GM19043 (cell line): ENCODE measurements around the gene HHEX.
A peak's percentile ranks its signal among the peaks of the same experiment; 100 is the strongest.
"Not testable (repeated sequence)": the region's sequence is repeated elsewhere in the genome, so short reads cannot be mapped to it uniquely, and the experiment has no call there.

ENCODE experiments used
- ATAC-seq: cut with Tn5 transposase; IDR thresholded peaks from one replicate; pipeline ENCODE4 v1.9.1; 2021; ENCODE audit warnings: low read depth; ENCODE audit not compliant: unreplicated experiment

Gene HHEX

DNA sequence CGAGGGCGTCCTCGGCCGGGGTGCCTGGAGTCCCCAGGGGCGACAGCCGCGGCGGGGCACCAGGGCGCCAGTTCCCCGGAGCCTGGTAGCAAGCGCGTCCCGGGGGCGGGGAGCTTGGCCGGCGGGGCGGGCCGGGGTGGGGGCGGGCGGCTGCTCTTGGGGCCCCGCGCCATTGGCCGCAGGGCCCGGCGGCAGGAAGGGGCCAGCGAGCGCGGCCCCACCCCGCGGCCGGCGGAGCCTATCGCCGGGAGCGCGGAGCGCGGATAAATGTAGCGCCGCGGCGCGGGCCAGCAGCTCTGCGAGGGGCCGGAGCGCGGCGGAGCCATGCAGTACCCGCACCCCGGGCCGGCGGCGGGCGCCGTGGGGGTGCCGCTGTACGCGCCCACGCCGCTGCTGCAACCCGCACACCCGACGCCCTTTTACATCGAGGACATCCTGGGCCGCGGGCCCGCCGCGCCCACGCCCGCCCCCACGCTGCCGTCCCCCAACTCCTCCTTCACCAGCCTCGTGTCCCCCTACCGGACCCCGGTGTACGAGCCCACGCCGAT lies at the start of gene HHEX:
TSS of gene HHEX (plus strand) at position 293 of the 548 bp plus-strand sequence. CDS start at position 325, 32 bp downstream.
- peak; percentile 47 for ATAC-seq

DNA sequence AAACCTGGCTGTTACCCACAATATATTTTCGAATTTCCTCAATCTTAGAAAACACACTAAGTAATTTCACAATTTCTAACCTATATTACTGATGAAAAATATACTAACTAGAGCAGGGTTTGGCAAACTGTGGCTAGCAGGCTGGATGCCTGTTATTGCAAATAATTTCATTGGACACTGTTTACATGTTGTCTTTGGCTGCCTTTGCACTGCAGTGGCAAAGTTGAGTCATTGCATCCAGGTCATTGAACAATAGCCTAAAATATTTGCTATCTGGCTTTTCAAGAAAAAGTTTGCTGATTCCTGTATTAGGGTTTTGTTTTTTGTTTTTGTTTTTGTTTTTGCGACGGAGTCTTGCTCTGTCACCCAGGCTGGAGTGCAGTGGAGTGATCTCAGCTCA lies 49.6 kb upstream of the HHEX start:
- ATAC-seq, result no peak

DNA sequence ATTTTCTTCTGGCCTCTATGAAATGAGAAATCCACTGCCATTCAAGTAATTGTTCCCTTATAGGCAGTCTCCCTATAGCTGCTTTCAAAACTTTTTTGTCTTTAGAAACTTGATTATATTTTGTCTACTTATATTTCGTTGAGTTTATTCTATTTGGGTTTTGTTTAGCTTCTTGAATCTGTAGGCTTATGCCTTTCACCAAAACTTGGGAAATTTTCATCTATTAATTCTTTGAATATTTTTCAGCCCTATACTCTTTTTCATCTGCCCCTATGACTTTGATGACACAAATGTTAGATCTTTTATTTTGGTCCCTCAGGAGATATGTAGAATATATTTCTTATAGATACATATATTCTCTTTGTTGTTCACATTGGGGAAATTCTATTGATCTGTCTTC lies 48.3 kb upstream of the HHEX start:
- no peak for ATAC-seq

DNA sequence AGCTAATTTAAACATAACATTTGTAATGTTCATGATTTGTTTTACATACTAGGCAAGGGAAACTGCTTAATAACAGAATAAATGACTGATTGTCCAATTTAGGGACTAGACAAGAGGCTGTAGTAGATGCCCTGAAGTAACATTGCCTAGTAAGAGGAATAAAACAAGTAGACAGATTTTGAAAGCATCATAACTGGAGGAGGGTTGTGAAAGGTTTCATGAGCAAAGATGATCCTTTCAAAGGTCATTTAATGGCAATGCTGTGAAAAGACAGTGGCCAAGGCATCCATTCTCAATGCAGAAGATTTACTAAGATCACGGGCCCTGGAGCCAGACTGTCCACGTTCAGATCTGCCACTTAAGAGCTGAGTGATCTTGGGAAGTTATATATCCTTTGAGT lies 44.8 kb upstream of the HHEX start:
- ATAC-seq, result no peak

DNA sequence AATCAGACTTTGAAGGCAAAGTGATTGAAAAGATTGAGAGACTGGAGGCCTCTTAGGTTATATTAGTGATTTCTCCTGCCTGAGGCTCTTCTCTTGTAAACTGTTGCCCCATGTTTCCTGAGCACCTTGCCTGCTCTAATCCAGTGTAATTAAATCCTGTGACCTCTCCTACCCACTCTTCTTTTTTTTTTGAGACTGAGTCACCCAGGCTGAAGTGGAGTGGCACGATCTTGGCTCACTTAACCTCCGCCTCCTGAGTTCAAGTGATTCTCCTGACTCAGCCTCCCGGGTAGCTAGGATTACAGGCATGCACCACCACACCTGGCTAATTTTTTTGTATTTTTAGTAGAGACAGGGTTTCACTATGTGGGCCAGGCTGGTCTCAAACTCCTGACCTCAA lies 38.9 kb upstream of the HHEX start:
- ATAC-seq, result not testable (repeated sequence)

DNA sequence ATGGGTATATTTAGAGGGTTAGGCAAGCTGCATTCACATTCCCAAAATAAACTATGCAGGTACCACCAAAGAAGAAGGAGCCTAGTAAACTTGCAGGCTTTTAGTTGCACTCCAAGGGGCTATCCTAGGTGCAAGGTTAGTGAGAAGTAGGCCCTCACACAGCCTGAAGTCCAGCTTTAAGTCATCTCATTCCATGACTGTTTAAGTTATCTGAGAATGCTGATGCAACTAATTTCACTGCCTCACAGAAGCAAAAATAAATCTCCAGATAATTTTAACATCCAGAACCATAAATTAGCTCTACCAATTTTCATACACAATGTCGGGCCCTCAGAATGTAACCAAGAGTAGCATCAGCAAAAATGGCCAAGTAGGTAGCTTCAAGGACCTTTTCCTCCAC lies 34.3 kb upstream of the HHEX start:
- ATAC-seq, result no peak

DNA sequence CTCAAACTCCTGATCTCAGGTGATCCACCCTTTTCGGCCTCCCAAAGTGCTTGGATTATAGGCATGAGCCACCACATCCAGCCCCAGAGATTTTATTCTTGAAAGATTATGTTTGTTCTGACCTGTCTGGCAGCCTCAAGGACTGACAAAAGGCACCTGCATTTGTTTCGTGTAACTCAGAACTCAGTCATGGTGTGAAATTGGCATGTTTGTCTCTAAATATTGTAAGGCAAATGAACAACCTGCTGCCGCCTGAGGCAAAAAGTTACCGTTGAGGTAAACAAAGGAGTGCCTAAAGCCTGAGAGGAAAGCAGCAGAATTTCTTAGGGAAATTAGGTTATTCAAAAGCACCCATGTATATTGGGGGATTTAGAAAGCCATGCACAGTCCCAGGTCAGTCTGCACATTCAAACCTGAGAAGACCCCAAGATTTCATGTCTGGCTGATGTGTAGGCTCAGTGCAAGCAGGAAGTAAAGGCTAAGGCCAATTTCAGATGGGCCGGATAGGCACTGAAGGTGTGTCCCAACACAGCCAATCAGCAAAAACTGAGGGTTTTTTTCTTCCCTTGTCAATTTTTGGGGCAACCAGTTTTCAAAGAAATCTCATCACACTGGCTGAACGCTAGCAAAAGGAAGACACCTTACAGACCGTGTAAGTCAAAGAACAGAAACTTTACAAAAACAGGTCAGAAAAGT lies 33.3 kb upstream of the HHEX start:
- ATAC-seq, result no peak

DNA sequence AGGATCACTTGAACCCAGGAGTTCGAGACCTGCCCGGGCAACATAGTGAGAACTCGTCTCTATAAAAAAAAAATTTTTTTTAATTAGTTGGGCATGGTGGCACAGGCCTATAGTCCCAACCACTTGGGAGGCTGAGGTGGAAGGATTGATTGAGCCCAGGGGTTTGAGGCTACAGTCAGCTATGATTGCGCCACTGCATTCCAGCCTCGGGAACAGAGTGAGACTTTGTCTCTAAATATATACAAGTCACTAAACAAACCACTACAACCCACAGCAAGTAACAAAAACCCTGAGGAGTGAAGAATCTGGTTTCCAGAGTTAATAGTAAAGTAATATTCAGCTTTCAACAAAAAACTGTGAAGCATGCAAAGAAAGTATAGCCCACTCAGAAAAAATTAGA lies 32.7 kb upstream of the HHEX start:
- ATAC-seq, result no peak

DNA sequence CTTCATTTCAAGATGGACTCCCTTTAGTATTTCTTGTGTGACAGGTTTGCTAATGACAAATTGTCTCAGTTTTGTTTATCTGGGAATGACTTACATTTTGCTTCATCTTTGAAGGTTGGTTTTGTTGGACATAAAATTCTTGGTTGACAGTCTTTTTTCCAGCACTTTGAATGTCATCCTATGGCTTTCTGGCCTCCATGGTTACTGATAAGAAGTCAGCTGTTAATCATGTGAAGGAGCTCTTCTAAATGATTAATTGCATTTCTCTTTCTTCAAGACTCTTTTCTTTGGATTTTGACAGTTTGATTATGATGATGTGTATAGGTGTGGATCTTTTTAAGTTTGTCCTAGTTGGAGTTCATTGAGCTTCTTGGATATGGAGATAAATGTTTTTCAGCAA lies 26.9 kb upstream of the HHEX start:
- ATAC-seq, result no peak

DNA sequence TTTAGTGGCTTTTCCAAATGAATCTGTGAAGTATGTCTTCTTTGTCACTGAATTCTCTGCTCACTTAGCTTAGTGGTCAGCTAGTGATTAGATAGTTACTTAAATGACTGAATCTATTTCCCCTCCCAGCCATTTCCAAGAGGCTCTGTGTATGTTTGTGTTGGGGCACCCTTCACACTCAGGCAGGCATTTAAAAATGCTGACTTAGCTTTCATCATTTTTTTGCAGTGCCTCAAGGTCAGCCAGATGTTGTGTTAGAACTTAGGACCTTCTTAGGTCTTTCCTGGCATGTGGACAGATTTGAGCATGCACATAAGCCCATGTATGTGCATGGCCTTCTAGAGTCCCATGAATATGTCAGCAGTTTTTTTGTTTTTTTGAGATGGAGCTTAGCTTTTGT lies 25.4 kb upstream of the HHEX start:
- ATAC-seq, result no peak

DNA sequence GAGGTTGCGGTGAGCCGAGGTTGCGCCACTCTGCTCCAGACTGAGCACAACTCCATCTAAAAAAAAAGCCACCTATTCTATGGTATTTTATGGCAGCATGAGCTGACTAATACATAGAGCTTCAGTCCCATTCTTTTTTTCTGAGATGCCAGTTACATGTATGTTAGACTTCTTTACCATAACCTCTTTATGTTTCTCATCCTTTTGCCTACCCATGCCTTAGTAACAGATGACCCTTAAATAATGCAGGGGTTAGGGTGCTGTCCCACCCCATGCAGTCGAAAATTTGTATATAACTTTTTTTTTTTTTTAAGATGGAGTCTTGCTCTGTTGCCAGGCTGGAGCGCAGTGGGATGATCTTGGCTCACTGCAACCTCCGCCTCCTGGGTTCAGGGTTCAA lies 22.7 kb upstream of the HHEX start:
- no peak for ATAC-seq

DNA sequence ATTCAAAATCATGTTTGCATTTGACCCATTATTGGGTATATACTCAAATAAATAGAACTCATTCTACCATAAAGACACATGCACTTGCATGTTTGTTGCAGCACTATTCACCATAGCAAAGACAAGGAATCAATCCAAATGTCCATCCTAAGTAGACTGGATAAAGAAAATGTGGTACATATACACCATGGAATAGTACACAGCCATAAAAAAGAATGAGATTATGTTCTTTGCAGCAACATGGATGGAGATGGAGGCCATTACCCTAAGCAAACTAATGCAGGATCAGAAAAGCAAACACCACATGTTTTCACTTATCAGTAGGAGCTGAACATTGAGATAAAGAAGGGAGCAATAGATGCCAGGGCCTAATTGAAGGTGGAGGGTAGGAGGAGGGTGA lies 12.0 kb upstream of the HHEX start:
- no peak for ATAC-seq

DNA sequence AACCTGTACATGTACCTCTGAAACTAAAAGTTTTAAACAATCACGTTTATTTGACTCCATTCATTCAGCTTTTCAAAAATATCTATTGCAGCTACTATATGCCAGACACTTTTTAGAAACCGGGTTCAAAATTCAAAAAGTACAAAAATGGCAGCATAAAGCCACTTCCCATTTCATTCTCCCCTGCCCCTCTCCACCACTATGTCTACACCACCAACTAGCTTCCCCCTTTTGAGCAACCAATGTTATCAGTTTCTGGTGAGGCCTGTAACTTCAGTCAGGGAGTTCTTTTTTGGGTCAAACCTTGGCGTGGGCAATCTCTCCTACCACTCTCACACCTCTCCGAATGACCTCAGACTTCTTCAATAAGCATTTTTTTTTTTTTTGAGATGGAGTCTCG lies 11.5 kb upstream of the HHEX start:
- ATAC-seq, result no peak

DNA sequence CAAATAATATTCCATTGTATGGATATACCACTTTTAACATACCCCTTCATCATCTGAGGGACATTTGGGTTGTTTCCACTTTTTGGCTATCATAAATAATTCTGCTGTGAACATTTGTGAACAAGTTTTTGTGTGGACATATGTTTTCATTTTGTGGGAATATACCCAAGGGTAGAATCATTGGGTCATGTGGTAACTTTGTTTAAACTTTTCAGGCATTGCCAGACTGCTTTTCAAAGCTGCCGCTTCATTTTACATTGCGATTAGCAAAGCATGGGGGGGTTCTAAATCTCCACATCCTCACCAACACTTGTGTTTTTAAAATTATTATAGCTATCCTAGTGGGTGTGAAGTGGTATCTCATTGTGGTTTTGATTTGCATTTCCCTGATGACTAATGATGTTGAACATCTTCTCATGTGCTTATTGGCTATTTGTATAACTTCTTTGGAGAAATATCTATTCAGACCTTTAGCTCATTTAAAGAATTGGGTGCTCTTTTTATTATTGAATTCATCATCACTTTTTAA lies 8.4 kb upstream of the HHEX start:
- no peak for ATAC-seq

DNA sequence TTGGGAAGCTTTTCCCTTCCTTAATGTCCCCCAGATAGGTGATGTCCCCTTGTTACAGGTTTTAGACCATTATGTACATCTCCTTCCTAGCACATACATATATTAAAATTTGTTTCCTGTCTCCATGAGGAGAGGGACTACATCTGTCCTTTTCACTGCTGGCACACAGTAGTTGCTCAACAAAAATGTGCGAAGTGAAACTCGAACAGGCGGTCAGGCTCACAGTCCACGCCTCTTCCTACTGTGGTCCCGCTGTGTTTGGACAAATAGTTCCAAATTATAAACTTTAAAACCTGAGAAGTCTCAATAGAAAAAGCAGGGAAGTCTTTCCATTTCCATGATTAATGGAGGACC lies 1.2 kb upstream of the HHEX start:
- no peak for ATAC-seq

DNA sequence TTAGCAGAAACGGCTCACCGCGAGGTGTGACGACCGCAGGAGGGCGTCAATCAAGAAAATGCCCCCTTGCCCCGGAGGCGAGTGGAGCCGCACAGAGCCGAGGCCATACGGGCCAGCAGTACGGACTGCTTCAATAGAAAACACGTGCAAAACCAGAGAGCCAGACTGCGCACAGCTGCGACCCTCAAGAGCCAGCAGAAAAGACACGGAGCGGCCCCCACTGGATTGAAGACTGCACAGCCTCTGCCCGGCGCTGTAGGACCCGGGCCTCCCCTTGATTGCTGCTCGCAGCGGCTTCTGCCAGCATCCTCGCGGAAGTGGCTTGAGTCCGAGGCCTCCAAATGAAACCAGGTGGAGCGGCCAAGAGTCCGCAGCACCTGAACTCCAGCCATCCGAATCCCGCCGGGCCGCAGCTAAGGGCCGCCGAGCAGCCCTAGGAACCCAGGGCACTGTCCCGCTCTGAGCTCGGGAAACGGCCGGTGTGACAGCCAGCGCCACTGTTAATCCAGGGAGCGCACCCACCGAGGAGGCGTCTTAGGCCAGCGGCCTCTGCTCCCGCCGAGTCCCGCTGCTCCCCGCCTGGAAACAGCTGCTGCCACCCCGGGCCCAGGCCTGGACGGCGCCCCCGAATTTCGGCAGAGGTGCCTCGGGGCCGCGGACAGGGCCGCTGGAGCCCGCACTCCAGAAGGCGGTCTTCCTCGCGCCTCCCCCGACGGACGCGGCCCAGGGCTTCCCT lies 660 bp upstream of the HHEX start:
- ATAC-seq, result peak; percentile 24

DNA sequence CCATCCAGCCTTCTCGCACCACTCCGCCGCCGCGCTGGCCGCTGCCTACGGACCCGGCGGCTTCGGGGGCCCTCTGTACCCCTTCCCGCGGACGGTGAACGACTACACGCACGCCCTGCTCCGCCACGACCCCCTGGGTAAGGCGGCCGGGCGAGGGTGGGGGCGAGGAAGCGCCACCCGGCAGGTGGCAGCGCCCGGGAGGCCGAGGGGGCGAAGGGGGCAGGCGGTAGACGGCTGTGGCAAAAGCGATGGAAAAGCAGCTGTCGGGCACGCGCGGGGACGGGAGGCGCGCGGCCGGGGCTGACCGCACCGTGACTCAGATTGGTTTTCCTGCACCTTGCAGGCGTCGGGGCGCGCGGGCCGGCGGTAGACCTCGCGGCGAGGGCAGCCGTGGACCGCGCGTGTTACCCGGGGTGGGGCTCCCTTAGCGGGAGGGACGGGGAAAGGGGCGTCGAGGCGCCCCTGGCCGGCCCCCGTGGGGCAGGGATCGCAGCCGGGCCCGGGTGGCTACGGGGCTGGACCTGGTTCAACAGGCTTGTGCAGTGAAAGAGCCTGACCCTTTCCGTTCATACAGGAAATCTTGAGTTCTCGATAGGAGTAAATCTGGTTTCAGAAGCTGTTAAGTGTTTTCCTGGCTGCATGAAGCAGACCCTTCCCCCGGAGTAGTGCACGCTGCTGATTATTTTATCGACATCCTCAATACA lies 608 bp downstream of the HHEX start:
- no peak for ATAC-seq

DNA sequence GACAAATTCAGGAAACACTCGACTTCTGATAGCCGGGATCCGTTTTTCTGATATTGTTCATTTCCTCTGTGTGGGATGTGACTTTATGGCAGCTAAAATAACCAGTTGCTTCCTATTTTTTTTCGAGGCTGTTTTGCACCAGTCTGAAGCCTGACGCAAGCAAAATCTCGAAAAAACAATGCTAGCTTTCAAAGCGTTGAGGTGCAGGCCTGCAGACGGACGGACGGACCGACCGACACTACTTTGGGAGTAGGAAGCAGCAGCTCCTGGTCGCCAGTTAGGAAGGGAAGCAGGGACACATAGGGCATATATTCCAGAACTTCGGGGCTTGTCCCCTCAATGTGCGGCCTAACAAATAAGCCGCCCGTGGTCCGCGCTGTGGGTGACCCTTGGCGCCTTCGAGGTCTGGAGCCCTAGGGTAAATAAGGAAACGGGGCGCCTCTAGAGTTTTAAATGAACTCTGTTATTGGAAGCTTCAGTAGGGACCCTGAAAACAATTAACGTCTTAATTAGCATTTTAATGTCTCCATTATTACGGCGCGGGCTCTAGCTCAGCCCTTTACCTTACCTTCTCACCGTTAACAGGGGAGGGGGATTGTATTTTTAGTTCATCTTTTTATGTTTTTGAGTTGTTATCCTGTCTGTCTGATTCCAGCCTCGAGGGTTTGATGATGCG lies 1.3 kb downstream of the HHEX start:
- ATAC-seq, result no peak

DNA sequence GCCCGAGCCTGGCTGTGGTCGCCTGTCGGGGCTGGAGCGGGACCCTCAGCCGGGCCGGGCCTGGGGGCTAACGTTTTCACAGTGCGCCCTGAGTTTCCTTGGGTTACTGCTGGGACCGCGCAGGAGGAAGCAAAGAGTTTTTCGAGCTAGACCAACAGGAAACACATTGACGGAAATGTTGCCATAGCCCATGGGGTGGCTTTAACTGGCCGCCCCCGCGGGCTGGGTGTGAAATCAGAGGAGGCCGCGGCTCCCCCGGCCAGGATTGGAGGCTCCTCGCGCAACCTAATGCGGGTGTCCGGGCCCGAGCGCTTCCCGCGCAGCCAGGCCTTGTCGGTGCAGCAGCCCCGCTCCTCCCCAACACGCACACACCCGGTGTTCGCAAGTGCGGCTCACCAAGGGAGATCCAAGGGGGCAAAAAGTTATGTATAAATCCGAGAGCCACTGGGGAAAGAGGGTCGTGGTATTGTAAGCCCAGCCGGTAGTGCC lies 1.9 kb downstream of the HHEX start:
- no peak for ATAC-seq

DNA sequence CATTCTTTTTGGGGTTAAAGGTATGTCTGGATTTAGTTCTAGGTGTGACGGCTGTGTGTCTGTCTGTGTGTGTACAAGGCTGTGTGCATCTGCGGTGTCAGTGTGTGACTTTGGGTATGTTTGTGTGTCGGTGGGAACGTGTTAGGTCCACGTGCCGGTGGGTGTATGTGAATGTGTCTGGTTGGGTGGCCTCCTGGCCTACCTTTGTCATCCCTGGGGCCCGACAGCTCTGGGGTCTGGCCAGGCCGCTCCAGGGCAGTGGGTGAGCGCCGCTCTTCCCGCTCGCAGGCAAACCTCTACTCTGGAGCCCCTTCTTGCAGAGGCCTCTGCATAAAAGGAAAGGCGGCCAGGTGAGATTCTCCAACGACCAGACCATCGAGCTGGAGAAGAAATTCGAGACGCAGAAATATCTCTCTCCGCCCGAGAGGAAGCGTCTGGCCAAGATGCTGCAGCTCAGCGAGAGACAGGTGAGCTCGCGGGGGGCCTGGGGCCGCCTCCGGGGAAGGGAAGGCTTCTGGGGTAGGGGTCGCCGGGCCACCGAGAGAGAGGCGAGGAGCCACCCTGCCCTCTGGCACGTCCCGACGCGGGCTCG lies 2.4 kb downstream of the HHEX start:
- ATAC-seq, result no peak
